ENCODE results near the gene CDCA7L. TPM values are rescaled to one million over a fixed set of nuclear protein-coding genes. Genes with fewer than 3 reads are reported as not detected.

Gene CDCA7L
- total and polyA plus RNA-seq, 4 donors = 9.8 to 51.1 (median 21.5) TPM

- TF ChIP-seq CTCF (IDR thresholded peaks at IDR 0.05; ENCODE audit: control extremely low read depth, extremely low read depth) = no peak
- no peak for ATAC-seq (ENCODE audit: insufficient read depth, low FRiP score)
- 97 to 100% methylated on average over 1 of the region's 1 CpG for WGBS, 2 donors
Measured at GRCh38 chr7:21926448-21926847, 19.3 kb downstream of the CDCA7L start.

DNA sequence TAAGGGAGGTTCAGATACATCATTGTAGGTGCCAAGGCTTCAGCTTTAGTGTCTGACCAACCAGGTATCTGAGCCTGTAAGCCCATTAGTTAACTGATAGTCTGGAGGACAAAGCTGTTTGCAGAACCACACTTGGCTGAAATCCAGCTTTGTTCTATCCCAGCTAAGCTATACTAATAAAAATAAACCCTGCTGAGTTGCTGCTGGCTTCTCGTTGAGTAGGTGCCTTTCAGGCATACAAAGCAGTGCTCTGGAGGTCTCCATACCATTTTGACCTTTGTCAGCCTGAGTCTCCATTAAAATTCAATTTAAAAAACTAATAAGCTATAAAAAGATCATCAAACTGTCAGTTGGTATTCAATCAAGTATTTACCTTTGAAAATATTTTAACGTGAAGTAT lies 22.0 kb downstream of the CDCA7L start:
- 60 to 69% methylated on average over 2 of the region's 2 CpGs for WGBS, 2 donors
- H3K4me1 ChIP-seq (ENCODE audit: control insufficient read depth in 5 of 5, insufficient read depth in 5 of 5, low read length in 5 of 5) = peaks cover 0 to 18% (median 0%) of the 10 kb centered on the region in 5 donors
- DNase-seq = peak in 2 of 3 donors; percentile 43 to 64
- no peak overlapping the region for H3K9ac ChIP-seq (ENCODE audit: insufficient read depth in 1 of 2, low read length in 2 of 2)
- no peaks in the 10 kb centered on the region for H3K27me3 ChIP-seq (ENCODE audit: control insufficient read depth in 3 of 3, insufficient read depth in 3 of 3, low read length in 2 of 3)
- H3K27ac ChIP-seq (ENCODE audit: low read depth in 1 of 2, low read length in 1 of 2) = no peak overlapping the region
- ATAC-seq (ENCODE audit: insufficient read depth, low FRiP score) = no peak
- H3K36me3 ChIP-seq (ENCODE audit: control insufficient read depth in 4 of 4, insufficient read depth in 4 of 4, low read length in 4 of 4) = no peaks in the 10 kb centered on the region
- no peaks in the 10 kb centered on the region for H3K9me3 ChIP-seq (ENCODE audit: control insufficient read depth in 4 of 4, insufficient read depth in 3 of 4, low read length in 3 of 4)
- no peak overlapping the region for H3K4me3 ChIP-seq
- no peak for TF ChIP-seq CTCF (IDR thresholded peaks at IDR 0.05; ENCODE audit: control extremely low read depth, extremely low read depth)

More at GRCh38 chr7:21926448-21926847, 19.3 kb downstream of the CDCA7L start:
- no peaks in the 10 kb centered on the region for H3K9me3 ChIP-seq (ENCODE audit: control insufficient read depth in 4 of 4, insufficient read depth in 3 of 4, low read length in 3 of 4)
- peaks cover 0 to 9% (median 0%) of the 10 kb centered on the region in 5 donors for H3K4me1 ChIP-seq (ENCODE audit: control insufficient read depth in 5 of 5, insufficient read depth in 5 of 5, low read length in 5 of 5)
- DNase-seq = no peak
- H3K27ac ChIP-seq (ENCODE audit: low read depth in 1 of 2, low read length in 1 of 2) = no peak overlapping the region
- H3K4me3 ChIP-seq = no peak overlapping the region
- no peaks in the 10 kb centered on the region for H3K36me3 ChIP-seq (ENCODE audit: control insufficient read depth in 4 of 4, insufficient read depth in 4 of 4, low read length in 4 of 4)
- H3K9ac ChIP-seq (ENCODE audit: insufficient read depth in 1 of 2, low read length in 2 of 2) = no peak overlapping the region
- H3K27me3 ChIP-seq (ENCODE audit: control insufficient read depth in 3 of 3, insufficient read depth in 3 of 3, low read length in 2 of 3) = no peaks in the 10 kb centered on the region

- no peak for ATAC-seq (ENCODE audit: insufficient read depth, low FRiP score)
- no peak for DNase-seq
- no peaks in the 10 kb centered on the region for H3K27me3 ChIP-seq (ENCODE audit: control insufficient read depth in 3 of 3, insufficient read depth in 3 of 3, low read length in 2 of 3)
- WGBS, 2 donors = 59 to 81% methylated on average over 5 of the region's 5 CpGs
- no peak overlapping the region for H3K27ac ChIP-seq (ENCODE audit: low read depth in 1 of 2, low read length in 1 of 2)
- no peaks in the 10 kb centered on the region for H3K9me3 ChIP-seq (ENCODE audit: control insufficient read depth in 4 of 4, insufficient read depth in 3 of 4, low read length in 3 of 4)
- H3K4me1 ChIP-seq (ENCODE audit: control insufficient read depth in 5 of 5, insufficient read depth in 5 of 5, low read length in 5 of 5) = peaks cover 0 to 21% (median 0%) of the 10 kb centered on the region in 5 donors
- H3K36me3 ChIP-seq (ENCODE audit: control insufficient read depth in 4 of 4, insufficient read depth in 4 of 4, low read length in 4 of 4) = no peaks in the 10 kb centered on the region
- no peak overlapping the region for H3K9ac ChIP-seq (ENCODE audit: insufficient read depth in 1 of 2, low read length in 2 of 2)
- TF ChIP-seq CTCF (IDR thresholded peaks at IDR 0.05; ENCODE audit: control extremely low read depth, extremely low read depth) = no peak
- no peak overlapping the region for H3K4me3 ChIP-seq
Measured at GRCh38 chr7:21922605-21923004, 23.1 kb downstream of the CDCA7L start.

- Histone ChIP-seq H3K27ac (ENCODE audit: low read depth in 1 of 2, low read length in 1 of 2) (no peak overlapping the region), H3K9ac (ENCODE audit: insufficient read depth in 1 of 2, low read length in 2 of 2) (no peak overlapping the region), H3K4me3 (no peak overlapping the region), H3K4me1 (ENCODE audit: control insufficient read depth in 5 of 5, insufficient read depth in 5 of 5, low read length in 5 of 5) (peaks cover 0 to 21% (median 0%) of the 10 kb centered on the region in 5 donors), H3K9me3 (ENCODE audit: control insufficient read depth in 4 of 4, insufficient read depth in 3 of 4, low read length in 3 of 4) (no peaks in the 10 kb centered on the region), H3K36me3 (ENCODE audit: control insufficient read depth in 4 of 4, insufficient read depth in 4 of 4, low read length in 4 of 4) (peaks cover 0 to 2% (median under 1%) of the 10 kb centered on the region in 4 donors), H3K27me3 (ENCODE audit: control insufficient read depth in 3 of 3, insufficient read depth in 3 of 3, low read length in 2 of 3) (no peaks in the 10 kb centered on the region)
- 54 to 63% methylated on average over 3 of the region's 3 CpGs for WGBS, 2 donors
- DNase-seq (no peak), ATAC-seq (ENCODE audit: insufficient read depth, low FRiP score) (no peak)
- no peak for TF ChIP-seq CTCF (IDR thresholded peaks at IDR 0.05; ENCODE audit: control extremely low read depth, extremely low read depth)
Measured at GRCh38 chr7:21920936-21921335, 24.8 kb downstream of the CDCA7L start.
